GM19328 (cell line): ENCODE measurements around the gene PAQR8.

Source experiments
- ATAC-seq: cut with Tn5 transposase; IDR thresholded peaks from one replicate; pipeline ENCODE4 v1.9.1; 2021; ENCODE audit warnings: mild to moderate bottlenecking, moderate library complexity; ENCODE audit not compliant: unreplicated experiment

The PAQR8 gene

GRCh38 chr6:52457096-52457495, 95.1 kb downstream of the PAQR8 start:
- ATAC-seq: no peak
